ENCODE results near the gene SYNGR4.
"Not testable (repeated sequence)": the region's sequence is repeated elsewhere in the genome, so short reads cannot be mapped to it uniquely, and the experiment has no call there.

SYNGR4 gene

DNA sequence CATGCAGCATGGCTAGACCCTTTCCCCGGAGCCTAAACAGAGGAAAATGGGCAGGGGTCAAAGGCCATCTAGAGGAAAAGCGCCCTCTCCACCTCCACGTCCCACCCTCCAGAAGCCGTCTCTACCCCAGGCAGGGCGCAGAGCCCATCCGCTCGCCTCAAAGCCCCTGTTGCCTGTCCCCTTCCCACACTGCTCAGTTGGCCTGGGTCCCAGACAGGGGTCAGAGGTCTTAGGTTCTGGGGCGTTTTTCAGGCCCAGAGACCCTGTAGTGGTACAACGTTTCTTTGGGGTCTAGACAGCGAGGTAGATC, 712 bp upstream of the SYNGR4 start:
- no peaks in the 10 kb centered on the region for H3K9me3 ChIP-seq (ENCODE audit: insufficient read depth, low read depth, low read length)
- peak overlapping the region; percentile 82 for H3K4me3 ChIP-seq (ENCODE audit: low read length)
- no peaks in the 10 kb centered on the region for H3K36me3 ChIP-seq (ENCODE audit: insufficient read depth, low read depth, low read length)
- H3K4me1 ChIP-seq (ENCODE audit: insufficient read depth, low read length) = peaks cover 3% of the 10 kb centered on the region; the same call in 1 of the 2 replicates
- H3K27ac ChIP-seq (ENCODE audit: low read length) = peak overlapping the region; percentile 75
- peak overlapping the region; percentile 91 for H3K9ac ChIP-seq (ENCODE audit: low read depth, low read length)
- peaks cover 6% of the 10 kb centered on the region; the same call in 1 of the 2 replicates for H3K27me3 ChIP-seq (ENCODE audit: insufficient read depth, low read length)

DNA sequence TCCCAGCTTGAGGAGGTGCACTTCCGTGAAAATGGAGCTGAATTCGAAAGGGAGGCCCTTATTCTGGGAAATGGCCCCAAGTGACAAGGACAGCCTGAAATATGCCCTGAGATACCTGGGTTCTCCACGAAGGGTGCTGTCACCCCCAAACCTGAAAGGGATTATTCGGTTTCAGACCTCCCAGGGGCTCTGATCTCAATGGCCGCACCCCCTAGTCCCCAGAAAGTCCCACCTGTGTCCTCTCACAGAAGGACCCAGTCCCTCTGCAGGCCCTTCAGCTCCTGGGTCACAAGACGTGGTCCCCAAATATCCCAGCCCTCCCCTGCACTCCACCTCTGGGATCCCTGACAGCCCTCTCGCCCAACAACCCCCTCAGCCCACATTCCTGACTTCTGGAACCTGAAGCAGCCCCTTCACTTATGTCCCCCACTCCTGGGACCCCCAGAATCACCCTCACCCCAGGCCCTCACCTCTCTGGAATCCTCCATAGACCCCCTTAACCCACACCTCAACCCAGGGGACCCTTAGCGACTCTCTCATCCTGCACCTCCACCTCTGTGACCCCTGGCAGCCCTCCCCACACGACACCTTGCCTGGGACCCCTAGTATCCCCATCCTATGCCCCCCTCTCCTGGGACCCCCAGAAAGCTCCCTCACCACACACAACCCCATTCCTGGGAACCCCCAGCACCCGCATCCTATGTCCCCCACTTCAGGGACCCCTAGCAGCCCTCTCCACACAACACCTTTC, 606 bp downstream of the SYNGR4 start:
- Histone ChIP-seq H3K27ac (ENCODE audit: low read length) (peak overlapping the region; percentile 34), H3K4me1 (ENCODE audit: insufficient read depth, low read length) (peaks cover 3% of the 10 kb centered on the region; the same call in 1 of the 2 replicates), H3K9me3 (ENCODE audit: insufficient read depth, low read depth, low read length) (no peaks in the 10 kb centered on the region), H3K36me3 (ENCODE audit: insufficient read depth, low read depth, low read length) (no peaks in the 10 kb centered on the region), H3K4me3 (ENCODE audit: low read length) (peak overlapping the region; percentile 69; the same call in 1 of the 2 replicates), H3K27me3 (ENCODE audit: insufficient read depth, low read length) (peaks cover 6% of the 10 kb centered on the region; the same call in 1 of the 2 replicates), H3K9ac (ENCODE audit: low read depth, low read length) (peak overlapping the region; percentile 85; the same call in 1 of the 2 replicates)

DNA sequence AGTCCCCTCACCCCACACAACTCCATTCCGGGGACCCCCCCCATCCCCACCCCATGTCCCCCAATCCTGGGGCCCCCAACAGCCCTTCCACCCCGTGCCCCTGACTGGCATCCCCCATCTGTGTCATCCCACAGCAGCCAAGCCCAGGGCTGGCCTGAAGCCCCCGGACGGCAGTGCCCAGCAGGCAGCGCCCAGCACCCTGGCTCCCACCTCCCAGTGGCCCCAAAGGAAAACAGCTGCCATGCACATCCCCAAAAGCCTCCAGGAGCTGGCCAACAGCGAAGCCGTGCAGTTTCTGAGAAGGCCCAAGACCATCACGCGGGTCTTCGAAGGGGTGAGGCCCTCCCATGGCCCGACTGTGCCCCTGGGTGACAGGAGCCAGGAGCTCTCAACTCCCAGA, 1.4 kb downstream of the SYNGR4 start:
- no peak overlapping the region for H3K9ac ChIP-seq (ENCODE audit: low read depth, low read length)
- H3K9me3 ChIP-seq (ENCODE audit: insufficient read depth, low read depth, low read length) = no peaks in the 10 kb centered on the region
- H3K36me3 ChIP-seq (ENCODE audit: insufficient read depth, low read depth, low read length) = no peaks in the 10 kb centered on the region
- H3K27ac ChIP-seq (ENCODE audit: low read length) = no peak overlapping the region
- peaks cover 3% of the 10 kb centered on the region; the same call in 1 of the 2 replicates for H3K4me1 ChIP-seq (ENCODE audit: insufficient read depth, low read length)
- H3K27me3 ChIP-seq (ENCODE audit: insufficient read depth, low read length) = peaks cover 6% of the 10 kb centered on the region; the same call in 1 of the 2 replicates
- no peak overlapping the region for H3K4me3 ChIP-seq (ENCODE audit: low read length)

DNA sequence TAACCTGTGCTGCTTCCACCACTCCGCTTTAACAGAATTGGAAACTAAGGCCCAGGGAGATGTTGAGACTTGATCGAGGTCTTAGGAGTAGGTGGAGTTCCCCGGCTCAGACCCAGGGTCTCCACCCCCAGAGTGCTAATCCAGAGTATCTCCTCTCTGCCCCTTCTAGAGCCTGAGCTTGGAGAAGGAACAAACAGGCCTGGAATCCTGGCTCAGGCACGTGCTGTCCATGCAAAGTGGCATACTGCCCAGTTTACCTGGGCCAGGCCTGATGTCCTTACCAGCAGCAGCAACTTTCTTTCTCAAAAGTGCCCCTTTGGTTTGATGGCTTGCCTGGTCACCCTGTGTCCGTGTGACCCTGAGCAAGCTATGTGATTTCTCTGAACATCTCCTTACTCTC, 3.7 kb downstream of the SYNGR4 start:
- H3K27me3 ChIP-seq (ENCODE audit: insufficient read depth, low read length) = peaks cover 6% of the 10 kb centered on the region; the same call in 1 of the 2 replicates
- no peaks in the 10 kb centered on the region for H3K36me3 ChIP-seq (ENCODE audit: insufficient read depth, low read depth, low read length)
- peaks cover 3% of the 10 kb centered on the region; the same call in 1 of the 2 replicates for H3K4me1 ChIP-seq (ENCODE audit: insufficient read depth, low read length)
- H3K4me3 ChIP-seq (ENCODE audit: low read length) = no peak overlapping the region
- no peaks in the 10 kb centered on the region for H3K9me3 ChIP-seq (ENCODE audit: insufficient read depth, low read depth, low read length)
- H3K9ac ChIP-seq (ENCODE audit: low read depth, low read length) = no peak overlapping the region
- H3K27ac ChIP-seq (ENCODE audit: low read length) = no peak overlapping the region

DNA sequence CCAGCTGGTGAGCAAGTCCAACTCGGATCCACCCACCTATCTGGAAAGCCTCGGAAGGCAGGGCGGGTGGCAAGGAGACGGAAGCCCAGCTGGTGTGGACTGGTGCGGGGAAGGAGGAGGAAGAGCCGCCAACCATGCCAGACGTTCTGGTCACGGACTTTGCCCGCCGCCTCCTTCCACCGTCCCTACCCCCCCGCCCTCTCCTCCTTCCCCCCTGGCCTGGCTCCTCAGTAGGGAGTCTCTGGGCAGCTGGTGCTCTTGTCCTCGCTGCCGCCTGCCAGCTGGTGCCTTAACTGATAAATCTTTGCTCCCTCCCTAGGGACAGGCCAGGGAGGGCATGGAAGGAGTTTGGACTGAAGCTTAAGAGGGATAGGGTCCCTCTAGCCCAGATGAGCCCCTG, 4.8 kb downstream of the SYNGR4 start:
- peaks cover 3% of the 10 kb centered on the region; the same call in 1 of the 2 replicates for H3K4me1 ChIP-seq (ENCODE audit: insufficient read depth, low read length)
- H3K27ac ChIP-seq (ENCODE audit: low read length) = no peak overlapping the region
- H3K4me3 ChIP-seq (ENCODE audit: low read length) = no peak overlapping the region
- no peaks in the 10 kb centered on the region for H3K36me3 ChIP-seq (ENCODE audit: insufficient read depth, low read depth, low read length)
- H3K9ac ChIP-seq (ENCODE audit: low read depth, low read length) = no peak overlapping the region
- H3K27me3 ChIP-seq (ENCODE audit: insufficient read depth, low read length) = peaks cover 6% of the 10 kb centered on the region; the same call in 1 of the 2 replicates
- H3K9me3 ChIP-seq (ENCODE audit: insufficient read depth, low read depth, low read length) = no peaks in the 10 kb centered on the region

DNA sequence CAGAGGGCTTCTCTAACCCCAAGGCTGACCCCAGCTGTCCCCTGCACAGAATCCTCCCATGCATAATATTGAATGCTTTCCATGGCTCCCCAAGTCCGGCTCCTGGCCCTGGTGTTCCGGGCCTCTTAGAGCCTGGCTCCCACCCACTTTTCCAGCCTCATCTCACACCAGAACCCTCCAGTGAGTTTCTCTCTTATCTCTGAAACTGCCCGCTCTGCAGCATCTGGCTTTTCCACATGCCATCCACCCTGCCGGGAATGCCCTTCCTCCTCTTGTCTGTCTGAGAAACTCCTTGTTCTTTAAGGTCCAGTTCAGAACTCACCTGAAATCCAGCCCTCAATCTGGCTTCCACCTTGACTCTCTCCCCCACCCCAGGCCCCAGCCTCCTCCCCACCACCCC, 6.8 kb downstream of the SYNGR4 start:
- Histone ChIP-seq H3K9me3 (ENCODE audit: insufficient read depth, low read depth, low read length) (no peaks in the 10 kb centered on the region), H3K4me1 (ENCODE audit: insufficient read depth, low read length) (no peaks in the 10 kb centered on the region), H3K27me3 (ENCODE audit: insufficient read depth, low read length) (no peaks in the 10 kb centered on the region), H3K4me3 (ENCODE audit: low read length) (no peak overlapping the region), H3K9ac (ENCODE audit: low read depth, low read length) (no peak overlapping the region; the same call in 1 of the 2 replicates), H3K27ac (ENCODE audit: low read length) (no peak overlapping the region), H3K36me3 (ENCODE audit: insufficient read depth, low read depth, low read length) (no peaks in the 10 kb centered on the region)

DNA sequence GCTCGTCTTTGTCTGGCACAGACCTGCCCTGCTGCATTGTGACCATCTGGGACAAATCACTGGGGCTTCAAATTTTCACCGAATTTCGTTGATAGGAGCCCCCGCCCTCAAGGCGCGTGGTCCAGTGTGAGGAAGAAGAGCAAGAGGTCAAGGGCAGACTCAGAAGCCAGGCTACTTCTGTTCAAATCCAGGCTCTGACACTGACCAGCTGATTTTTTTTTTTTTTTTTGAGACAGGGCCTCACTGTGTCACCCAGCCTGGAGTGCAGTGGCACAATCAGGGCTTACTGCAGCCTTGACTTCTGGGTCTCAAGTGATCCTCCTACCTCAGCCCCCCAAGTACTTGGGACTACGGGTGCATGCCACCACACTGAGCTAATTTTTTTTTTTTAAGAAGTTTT, 7.2 kb downstream of the SYNGR4 start:
- Histone ChIP-seq H3K4me1 (ENCODE audit: insufficient read depth, low read length) (no peaks in the 10 kb centered on the region), H3K27ac (ENCODE audit: low read length) (no peak overlapping the region), H3K4me3 (ENCODE audit: low read length) (no peak overlapping the region), H3K36me3 (ENCODE audit: insufficient read depth, low read depth, low read length) (no peaks in the 10 kb centered on the region), H3K9me3 (ENCODE audit: insufficient read depth, low read depth, low read length) (no peaks in the 10 kb centered on the region), H3K9ac (ENCODE audit: low read depth, low read length) (no peak overlapping the region), H3K27me3 (ENCODE audit: insufficient read depth, low read length) (no peaks in the 10 kb centered on the region)

DNA sequence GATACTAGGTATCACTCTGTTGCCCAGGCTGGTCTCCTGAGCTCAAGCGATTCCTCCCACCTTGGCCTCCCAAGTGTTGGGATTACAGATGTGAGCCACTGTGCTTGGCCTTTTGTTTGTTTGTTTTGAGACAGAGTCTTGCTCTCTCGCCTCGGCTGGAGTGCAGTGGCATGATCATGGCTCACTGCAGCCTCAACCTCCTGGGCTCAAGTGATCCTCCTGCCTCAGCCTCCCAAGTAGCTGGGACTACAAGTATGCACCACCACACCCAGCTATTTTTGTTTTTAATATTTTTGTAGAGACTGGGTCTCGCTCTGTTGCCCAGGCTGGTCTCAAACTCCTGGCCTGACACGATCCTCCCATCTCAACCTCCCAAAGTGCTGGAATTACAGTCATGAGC, 7.6 kb downstream of the SYNGR4 start:
- not testable (repeated sequence) for H3K27me3 ChIP-seq (ENCODE audit: insufficient read depth, low read length); H3K9ac ChIP-seq (ENCODE audit: low read depth, low read length); H3K4me1 ChIP-seq (ENCODE audit: insufficient read depth, low read length); H3K9me3 ChIP-seq (ENCODE audit: insufficient read depth, low read depth, low read length); H3K27ac ChIP-seq (ENCODE audit: low read length); H3K36me3 ChIP-seq (ENCODE audit: insufficient read depth, low read depth, low read length); H3K4me3 ChIP-seq (ENCODE audit: low read length)

DNA sequence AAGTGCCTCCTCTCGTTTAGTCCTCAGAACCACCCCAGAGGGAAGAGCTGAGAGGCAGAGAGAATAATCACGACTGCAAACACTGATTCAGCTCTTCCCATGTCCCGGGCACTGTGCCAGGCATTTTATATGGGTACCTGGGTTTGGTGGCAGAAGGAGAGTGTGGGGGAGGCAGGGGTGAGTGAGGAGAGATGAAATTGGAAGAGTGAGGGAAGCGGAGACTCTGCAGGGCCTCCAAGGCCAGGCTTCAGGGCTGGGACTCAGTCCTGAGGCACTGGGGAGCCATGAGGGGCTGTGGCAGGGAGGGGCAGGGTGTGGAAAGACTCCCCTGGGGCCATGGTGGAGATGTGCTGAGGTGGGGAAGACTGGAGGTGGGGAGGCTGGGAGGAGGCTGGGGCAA, 8.7 kb downstream of the SYNGR4 start:
- H3K9ac ChIP-seq (ENCODE audit: low read depth, low read length) = no peak overlapping the region
- no peak overlapping the region for H3K27ac ChIP-seq (ENCODE audit: low read length)
- no peaks in the 10 kb centered on the region for H3K4me1 ChIP-seq (ENCODE audit: insufficient read depth, low read length)
- H3K36me3 ChIP-seq (ENCODE audit: insufficient read depth, low read depth, low read length) = no peaks in the 10 kb centered on the region
- H3K27me3 ChIP-seq (ENCODE audit: insufficient read depth, low read length) = no peaks in the 10 kb centered on the region
- H3K4me3 ChIP-seq (ENCODE audit: low read length) = no peak overlapping the region
- H3K9me3 ChIP-seq (ENCODE audit: insufficient read depth, low read depth, low read length) = no peaks in the 10 kb centered on the region

DNA sequence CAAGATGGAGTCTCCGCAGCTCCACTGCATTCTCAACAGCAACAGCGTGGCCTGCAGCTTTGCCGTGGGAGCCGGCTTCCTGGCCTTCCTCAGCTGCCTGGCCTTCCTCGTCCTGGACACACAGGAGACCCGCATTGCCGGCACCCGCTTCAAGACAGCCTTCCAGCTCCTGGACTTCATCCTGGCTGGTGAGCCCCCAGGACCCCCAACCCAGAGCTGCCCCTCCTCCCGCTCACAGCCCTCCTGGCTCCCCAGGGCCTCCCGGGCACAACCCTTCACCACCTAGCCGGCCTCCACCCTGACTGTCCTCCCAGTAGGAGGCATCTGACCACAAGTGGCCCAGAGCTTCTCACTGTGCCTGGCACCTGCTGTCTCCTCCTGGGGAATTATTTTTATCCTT, 9.4 kb downstream of the SYNGR4 start:
- Histone ChIP-seq H3K4me1 (ENCODE audit: insufficient read depth, low read length) (no peaks in the 10 kb centered on the region), H3K9ac (ENCODE audit: low read depth, low read length) (no peak overlapping the region), H3K27me3 (ENCODE audit: insufficient read depth, low read length) (no peaks in the 10 kb centered on the region), H3K36me3 (ENCODE audit: insufficient read depth, low read depth, low read length) (no peaks in the 10 kb centered on the region), H3K27ac (ENCODE audit: low read length) (no peak overlapping the region), H3K9me3 (ENCODE audit: insufficient read depth, low read depth, low read length) (no peaks in the 10 kb centered on the region), H3K4me3 (ENCODE audit: low read length) (no peak overlapping the region)

DNA sequence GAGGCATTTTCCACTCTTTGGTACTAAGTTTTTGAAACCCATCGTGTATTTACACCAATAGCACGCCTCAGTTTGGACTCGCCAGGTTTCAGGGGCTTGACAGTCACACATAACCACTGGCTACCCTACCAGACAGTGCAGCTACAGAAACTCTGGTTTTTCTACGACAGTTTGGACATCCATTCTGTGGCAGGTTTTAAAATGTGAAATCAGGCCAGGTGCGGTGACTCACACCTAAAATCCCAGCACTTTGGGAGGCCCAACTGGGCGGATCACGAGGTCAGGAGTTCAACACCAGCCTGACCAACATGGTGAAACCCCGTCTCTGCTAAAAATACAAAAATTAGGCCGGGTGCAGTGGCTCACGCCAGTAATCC, 14.0 kb downstream of the SYNGR4 start:
- Histone ChIP-seq H3K27ac (ENCODE audit: low read length) (no peak overlapping the region), H3K4me3 (ENCODE audit: low read length) (no peak overlapping the region), H3K9ac (ENCODE audit: low read depth, low read length) (no peak overlapping the region), H3K4me1 (ENCODE audit: insufficient read depth, low read length) (no peaks in the 10 kb centered on the region), H3K9me3 (ENCODE audit: insufficient read depth, low read depth, low read length) (no peaks in the 10 kb centered on the region), H3K36me3 (ENCODE audit: insufficient read depth, low read depth, low read length) (peaks cover 18% of the 10 kb centered on the region), H3K27me3 (ENCODE audit: insufficient read depth, low read length) (no peaks in the 10 kb centered on the region)

DNA sequence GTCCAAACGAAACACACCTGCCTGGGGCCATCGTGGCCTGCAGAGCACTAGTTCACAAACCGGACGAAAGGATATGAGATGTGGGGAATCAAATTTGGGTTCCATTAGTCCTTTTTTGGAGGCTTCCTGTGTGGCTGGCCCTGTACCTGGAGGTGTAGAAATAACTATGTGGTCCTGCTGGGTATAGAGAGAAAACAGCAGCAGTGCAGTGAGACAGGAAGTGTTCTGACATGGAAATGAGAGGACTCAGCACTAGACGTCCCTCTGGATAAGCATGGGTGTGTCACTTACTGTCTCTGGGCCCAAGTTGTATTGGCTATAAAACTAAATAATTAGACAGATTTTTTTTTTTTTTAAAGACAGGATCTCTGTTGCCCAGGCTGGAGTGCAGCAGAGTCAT, 14.9 kb downstream of the SYNGR4 start:
- Histone ChIP-seq H3K4me3 (ENCODE audit: low read length) (no peak overlapping the region), H3K27me3 (ENCODE audit: insufficient read depth, low read length) (no peaks in the 10 kb centered on the region), H3K9me3 (ENCODE audit: insufficient read depth, low read depth, low read length) (no peaks in the 10 kb centered on the region), H3K27ac (ENCODE audit: low read length) (no peak overlapping the region), H3K36me3 (ENCODE audit: insufficient read depth, low read depth, low read length) (peaks cover 27% of the 10 kb centered on the region), H3K9ac (ENCODE audit: low read depth, low read length) (no peak overlapping the region), H3K4me1 (ENCODE audit: insufficient read depth, low read length) (no peaks in the 10 kb centered on the region)

Data from iPS-20b (cell line).